GM18907 (cell line): ENCODE results near the gene SMURF2.
"Not testable (repeated sequence)": the region's sequence is repeated elsewhere in the genome, so short reads cannot be mapped to it uniquely, and the experiment has no call there.

ENCODE experiments used
- ATAC-seq: cut with Tn5 transposase; IDR thresholded peaks from one replicate; pipeline ENCODE4 v1.9.1; 2021; ENCODE audit warnings: mild to moderate bottlenecking, moderate library complexity; ENCODE audit not compliant: unreplicated experiment

Gene SMURF2

DNA sequence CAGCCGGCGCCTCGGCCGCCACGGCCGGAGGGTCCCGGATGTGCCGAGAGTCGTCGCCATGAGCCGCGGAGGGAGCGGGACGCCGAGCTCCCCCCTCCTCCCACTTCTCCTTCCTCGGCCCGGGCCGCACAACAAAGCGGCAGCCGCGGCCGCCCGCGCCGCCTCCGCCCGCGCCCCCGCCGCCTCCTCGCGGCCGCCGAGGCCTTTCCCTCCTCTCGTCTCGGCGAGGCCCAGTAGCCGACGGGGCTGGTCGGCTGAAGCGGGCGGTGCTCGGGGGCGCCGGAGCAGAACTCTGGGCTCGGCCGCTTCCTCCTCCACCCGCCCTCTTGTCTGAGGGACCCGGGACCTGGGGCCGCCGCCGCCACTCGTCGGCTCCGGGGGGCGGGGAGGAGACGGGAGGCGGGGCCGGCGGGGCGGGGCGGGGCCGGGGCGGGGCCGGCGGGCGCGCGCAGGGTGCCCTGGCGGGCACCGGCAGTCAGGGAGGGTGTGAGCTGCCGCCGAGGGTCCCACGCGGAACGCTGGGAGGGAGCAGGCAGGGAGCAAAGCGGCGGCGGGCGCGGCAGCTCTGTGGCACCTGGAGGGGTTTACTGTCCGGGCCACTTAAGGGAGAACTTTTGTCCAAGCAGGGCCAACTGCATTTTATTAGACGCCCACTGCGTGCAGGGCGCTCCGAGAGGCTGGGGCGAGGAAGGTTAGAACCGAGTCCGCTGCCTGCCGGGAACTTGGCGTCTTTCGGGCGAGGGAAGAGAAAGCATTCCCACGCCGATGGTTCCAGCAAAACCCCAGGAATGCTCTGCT is at the start of gene SMURF2:
Gene SMURF2, minus strand, starts transcription at position 332 of the 798 bp plus-strand sequence. CDS start 427 bp downstream, outside the sequence.
- ATAC-seq, result peak; percentile 85

DNA sequence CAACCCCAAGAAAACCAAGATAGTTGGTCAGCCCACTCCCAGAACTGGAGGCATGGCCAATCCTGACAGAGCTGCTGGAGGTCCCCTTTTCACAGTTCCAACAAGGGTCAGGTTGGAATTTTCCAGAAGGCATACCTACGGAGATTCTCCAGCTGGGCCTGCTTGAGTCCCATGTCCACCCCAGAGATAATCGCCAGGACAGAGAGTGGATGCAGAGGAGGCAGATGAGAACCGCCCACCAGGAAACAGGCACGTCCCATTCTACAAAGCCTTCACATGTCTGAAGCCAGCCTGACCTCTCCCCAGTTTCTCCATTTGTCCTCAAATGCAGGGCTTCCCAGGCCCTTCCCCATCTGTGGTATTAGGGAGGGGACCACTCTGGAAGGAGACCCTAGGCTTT is 47.4 kb upstream of the SMURF2 start:
- no peak for ATAC-seq

DNA sequence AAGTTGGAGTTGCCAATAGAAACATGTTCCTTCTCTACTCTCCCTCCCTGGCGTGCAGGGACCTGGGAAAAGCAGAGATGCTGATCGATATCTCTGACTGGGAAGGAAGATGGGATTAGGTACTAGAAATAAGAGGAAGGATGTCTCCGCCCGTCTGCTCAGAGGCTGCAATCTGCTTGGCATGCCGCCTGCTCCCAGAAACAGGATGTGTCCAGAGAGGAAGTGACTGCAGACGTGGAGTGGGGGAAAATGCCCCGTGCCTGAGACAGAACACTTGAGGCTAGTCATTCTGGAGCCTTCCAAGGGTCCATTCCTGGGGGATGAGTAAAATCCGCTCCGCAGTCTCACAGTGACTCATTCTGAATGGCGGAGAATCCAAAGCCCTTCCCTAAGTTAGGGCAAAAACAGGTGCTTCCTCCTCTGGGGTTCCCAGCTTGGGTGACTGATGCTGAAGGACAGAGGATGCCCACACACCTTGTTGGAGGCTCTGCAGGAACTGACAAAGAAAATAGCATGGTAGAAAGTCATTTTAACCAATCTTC is 45.0 kb upstream of the SMURF2 start:
- ATAC-seq, result no peak

DNA sequence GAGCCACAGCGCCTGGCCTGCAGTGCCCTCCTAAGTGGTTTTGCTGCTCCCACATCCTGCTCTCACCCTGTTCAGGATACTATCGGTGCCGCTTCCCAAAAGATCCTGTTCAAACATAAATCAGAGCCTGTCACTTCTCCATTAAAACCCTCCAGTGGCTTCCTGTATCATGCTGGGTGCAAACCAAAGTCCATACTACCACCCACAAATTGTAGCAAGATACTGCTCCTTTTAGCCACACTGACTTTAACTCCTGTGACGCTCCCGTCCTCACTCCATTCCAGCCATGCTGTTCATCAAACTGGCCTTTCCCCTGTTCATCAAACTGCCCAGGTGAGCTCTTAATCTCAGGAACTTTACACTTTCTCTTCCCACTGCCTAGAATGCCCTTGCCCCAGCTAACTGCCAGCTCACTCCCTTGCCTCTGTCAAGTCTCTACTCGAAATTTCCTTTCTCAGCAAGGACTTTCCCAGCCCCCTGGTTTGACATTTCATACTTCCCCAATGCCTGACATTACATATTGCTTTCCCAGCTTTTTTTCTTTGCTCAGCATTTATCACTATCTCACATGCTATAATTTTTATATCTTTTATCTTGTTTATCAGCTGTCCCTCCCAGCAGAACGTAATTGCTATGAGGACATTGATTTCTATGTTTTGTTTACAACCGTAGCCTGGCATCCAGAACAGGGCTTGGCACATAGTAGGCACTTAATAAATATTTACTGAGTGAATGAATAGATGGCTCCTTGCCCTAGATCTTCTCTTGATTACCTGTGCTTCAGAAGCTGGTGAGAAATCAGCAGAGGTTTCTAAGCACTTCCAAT is 44.3 kb upstream of the SMURF2 start:
- no peak for ATAC-seq

DNA sequence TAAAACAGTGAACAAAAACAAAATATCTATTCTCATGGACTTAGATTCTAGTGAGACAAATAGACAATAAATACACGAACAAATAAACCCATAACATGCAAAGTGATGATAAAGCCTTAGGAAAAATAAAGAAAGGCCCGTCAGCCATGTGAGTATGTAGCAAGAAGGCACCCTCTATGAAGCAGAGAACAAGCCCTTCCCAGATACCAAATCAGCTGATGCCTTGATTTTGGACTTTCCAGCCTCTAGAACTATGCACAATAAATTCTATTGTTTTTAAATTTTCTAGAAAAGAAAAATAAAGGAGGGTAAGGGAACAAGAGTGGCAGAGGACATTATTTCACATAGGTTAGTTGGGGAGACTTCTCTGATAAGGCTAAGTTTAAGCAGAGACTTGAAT is 40.7 kb upstream of the SMURF2 start:
- no peak for ATAC-seq

DNA sequence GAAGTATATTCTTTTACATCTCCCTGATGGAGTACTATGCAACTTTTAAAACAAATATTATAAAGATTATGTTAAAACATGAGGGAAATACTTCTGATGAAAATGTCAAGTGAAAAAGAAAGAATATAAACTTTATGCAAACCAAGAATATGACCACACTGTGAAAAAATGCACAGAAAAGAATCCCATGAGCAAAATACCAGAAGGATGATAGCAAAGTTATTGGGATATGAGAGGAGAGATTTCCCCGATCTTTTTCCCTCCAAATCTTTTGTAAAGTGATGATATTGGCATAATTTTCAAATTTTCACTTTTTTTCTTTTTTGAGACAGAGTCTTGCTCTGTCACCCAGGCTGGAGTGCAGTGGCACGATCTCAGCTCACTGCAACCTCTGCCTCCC is 36.6 kb upstream of the SMURF2 start:
- no peak for ATAC-seq

DNA sequence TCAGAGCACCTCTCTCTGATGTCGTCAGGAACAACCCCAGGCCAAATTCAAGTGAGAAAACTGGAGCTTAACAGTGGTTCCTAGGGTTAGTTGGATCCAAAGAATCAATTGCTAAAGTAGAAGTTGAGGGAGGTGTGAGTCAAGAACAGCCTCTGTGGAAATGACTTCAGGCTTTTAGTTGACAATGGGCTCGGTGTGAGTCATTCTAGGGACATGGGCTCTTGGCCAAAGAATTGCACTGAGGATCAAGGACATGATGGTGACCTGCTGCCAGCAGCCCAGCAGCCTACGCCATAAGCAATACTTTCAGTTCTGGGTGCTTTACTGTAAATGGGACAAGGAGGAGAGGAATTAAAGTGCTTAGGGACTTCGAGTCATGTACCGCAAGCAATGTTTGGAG is 32.1 kb upstream of the SMURF2 start:
- ATAC-seq, result no peak

DNA sequence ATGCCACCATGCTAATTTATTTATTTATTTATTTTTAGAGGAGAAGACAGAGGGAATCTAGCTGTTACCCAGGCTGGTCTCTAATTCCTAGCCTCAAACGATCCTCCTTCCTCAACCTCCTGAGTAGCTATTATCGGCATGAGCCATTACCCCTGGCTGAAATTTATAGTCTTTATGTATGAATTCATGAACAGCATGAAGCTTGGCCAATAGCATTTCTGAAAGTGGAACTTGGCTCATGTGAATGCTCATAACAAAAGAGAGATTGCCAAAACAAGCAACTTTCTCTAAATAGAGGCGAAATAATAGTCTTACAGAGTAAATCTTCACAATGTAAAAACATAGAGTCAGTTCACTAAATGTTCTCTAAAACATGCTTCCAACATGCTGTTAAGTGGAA is 30.1 kb upstream of the SMURF2 start:
- no peak for ATAC-seq

DNA sequence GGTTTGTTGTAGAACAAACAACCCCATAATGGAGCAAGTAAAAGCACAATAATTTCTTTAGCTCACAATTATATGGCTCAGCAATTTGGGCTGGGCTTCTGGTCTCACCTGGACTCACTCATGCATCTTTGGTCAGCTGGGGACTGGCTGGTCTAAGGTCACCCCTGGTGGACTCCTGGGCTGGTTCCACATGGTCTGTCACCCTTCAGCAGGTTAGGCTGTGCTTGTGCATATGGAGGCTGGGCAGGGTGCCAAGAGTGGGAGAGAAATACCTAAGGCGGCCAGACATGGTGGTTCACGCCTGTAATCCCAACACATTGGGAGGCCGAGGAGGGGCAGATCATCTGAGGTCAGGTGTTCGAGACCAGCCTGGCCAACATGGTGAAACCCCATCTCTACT is 27.0 kb upstream of the SMURF2 start:
- no peak for ATAC-seq

DNA sequence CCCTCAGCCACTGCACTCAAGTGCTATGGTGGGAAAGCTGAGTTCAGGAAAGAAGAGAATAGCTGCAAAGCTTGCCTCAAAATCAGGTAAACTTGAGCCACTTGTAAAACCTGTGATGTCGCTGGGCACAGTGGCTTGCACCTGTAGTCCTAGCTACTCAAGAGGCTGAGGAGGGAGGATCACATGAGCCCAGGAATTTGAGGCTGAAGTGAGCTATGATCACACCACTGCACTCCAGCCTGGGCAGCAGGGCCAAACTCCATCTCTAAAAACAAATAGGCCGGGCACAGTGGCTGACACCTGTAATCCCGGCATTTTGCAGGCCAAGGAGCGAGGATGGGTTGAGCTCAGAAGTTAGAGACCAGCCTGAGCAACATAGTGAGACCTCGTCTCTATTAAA is 26.4 kb upstream of the SMURF2 start:
- no peak for ATAC-seq

DNA sequence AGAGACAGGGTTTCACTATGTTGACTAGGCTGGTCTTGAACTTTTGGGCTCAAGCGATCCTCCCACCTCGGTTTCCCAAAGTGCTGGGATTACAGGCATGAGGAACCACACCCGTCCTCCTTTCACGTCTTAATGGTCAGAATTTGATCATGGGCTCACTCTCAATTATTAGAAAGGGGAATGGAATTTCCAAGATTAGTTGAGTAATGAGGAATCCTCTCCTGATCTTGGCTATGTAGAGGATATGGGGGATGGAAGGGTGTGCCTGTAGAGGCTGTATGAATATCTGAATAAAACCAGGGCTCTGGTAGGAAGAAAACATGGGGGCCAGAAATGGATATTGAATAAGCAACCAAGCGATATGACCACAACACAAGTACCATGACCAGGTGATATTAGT is 25.9 kb upstream of the SMURF2 start:
- ATAC-seq, result no peak

DNA sequence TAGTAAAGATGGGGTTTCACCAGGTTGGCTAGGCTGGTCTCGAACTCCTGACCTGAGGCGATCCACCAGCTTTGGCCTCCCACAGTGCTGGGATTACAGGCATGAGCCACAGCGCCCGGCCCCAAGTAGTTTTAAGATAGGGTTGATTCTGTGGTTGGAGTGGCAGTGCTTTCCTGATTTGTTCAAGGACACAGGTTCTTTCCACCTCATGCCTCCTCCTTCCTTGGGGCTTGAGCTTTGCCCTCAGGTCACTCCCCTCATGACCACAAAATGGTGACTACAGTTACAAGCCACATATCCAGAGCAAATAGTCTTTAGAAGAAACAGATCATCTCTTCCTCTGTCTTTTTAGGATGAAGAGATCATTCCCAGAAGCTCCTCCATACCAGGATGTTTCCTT is 25.3 kb upstream of the SMURF2 start:
- no peak for ATAC-seq

DNA sequence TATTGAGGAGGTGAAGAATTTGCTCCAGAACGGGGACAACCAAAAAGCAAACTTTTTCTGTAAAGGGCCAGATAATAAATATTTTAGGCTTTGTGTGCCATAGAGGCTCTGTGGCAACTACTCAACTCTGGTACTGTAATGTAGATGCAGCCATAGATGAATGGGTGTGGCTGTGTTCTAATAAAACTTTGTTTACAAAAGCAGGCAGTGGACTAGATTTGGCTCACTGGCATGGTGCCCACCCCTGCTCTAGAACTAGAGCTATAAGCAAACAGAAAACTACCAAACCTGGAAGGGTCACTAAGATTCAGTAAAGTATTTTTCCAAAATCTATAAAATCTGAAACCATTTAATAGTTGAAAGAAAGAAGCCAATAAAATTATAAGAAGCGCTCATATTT is 24.6 kb upstream of the SMURF2 start:
- ATAC-seq, result no peak

DNA sequence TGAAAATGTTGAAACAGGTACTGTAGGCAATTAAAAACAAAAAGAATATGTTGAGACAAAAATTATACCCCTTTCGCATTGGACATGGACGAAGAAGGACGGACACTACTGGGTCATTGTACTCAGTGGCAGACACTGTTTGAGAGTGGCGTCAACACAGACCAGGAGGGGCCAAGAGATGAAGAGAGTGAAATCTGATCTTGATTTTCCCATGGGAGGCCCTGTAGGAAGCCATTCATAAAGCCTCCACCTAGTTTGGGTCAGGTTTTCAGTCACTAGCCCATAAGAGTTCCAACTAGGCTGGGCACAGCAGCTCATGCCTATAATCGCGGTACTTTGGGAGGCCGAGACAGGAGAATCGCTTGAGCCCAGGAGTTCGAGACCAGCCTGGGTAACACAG is 23.6 kb upstream of the SMURF2 start:
- ATAC-seq, result no peak

DNA sequence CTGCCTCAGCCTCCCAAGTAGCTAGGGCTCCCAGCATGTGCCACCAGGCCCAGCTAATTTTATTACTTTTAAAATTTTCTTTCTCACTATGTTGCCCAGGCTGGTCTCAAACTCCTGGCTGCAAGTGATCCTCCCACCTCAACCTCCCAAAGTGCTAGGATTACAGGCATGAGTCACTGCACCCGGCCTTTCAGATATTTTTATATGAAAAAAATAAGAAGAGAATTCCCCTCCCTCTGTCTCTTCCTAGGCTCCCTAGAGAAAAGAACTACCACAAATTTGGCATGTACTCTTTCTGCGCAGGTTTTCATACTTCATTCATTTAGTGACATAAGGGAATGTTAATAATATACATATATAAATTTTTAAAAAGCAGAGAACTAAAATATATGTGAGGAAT is 21.7 kb upstream of the SMURF2 start:
- ATAC-seq, result no peak

DNA sequence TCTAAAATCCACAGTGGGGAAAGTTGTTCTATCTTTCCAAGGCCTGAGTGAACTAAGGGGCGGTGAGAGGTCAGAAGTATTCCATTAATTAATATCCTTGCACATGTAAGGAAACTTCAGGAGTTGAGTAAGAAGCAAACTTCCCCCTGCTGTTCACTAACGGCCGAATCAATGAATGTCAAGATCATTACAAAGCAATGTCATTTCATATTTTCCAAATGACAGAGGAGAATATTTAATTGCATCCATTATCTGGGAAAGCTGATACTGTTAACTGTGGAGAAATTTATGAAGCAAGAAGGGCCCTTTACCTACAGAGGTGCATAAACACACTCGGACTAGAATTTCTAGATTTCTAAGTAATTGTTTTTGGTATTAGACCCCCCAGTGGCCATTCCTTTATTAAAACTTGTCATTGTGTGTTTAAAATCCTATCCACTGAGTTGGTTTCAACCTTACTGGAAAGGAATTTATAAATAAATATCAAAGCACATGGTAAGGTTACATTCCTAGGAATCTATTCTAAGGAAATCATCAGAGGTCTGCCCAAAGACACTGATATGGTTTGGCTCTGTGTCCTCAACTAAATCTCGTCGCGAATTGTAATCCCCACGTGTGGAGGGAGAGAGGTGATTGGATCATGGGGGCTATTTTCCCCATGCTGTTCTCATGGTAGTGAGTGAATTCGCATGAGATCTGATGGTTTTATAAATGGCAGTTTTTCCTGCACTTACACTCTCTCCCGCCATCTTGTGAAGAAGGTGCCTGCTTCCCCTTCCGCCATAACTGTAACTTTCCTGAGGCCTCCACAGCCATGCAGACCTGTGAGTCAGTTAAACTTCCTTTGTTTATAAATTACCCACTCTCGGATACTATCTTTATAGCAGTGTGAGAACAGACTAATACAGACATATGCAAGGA is 20.4 kb upstream of the SMURF2 start:
- ATAC-seq, result no peak

DNA sequence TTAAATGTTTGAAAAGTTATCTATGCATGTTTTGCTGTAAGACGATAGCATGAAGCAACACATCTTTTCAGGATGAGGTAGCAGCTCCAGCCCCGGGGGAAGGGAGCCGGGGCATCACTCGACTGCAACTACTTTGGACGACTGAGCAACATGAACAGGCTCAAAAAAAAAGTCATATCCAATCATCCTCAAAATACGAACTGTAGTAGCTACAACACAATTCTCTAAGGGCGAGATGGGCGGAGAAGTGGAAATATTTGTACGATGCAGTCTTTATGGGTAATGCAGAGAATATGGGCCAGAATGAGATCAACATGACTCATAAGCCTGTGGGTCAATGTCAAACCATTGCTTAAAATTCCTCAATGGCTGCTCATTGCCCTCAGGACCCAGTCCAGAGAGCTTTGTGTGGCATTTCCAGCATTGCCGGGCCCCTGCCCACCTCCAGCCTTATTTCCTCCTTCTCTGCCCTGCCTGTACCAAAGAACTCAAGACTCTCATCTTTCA is 17.7 kb upstream of the SMURF2 start:
- no peak for ATAC-seq

DNA sequence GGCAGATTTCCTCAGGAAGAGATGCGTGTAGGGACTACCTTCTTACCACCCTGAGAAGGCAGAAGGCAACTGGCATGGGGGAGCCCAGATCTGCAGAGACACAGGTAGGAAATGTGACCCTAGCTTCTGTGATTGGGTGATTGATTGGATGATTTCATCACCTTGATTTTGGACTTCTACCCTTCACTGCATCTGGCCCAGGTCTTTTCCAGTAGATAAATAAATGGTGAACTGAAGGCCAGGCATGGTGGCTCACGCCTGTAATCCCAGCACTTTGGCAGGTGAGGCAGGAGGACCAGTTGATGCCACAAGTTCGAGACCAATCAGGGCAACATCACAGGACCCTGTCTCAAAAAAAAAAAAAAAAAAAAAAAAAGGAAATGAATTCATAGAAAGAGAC is 14.7 kb upstream of the SMURF2 start:
- no peak for ATAC-seq

DNA sequence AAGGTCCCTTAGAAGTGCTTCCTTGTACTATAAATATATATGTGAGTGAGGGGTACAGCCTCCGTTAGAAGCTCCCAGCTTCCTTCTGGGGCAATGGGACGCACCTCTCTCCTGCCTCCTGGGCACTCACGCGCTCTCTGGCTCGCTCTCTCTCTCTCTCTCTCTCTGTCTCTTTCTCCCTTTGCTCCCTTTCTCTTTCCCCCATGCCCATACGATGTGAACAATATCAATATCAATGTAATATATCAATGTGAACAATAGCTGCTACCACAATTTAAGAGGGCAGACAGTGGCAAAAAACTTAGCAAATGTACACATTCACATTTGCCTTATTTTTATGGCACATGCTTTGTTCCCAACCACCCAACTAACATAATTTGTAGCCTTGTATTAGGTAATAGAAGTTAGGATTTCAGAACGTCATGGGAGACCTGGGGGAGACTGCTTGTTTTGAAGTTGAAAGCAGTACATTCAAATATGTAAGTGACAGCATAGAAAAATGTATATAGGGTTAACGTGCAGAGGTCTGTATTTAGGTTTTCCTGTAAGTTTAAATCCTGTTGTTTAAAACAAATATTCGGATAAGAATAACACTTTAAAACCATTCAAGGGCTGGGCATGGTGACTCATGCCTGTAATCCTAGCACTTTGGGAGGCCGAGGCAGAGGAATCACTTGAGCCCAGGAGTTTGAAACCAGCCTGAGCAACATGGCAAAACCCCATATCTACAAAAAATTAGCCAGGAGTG is 8.9 kb upstream of the SMURF2 start:
- ATAC-seq, result not testable (repeated sequence)
